ENCODE data around the gene PMFBP1. TPM values are rescaled to one million over a fixed set of nuclear protein-coding genes. Genes with fewer than 3 reads are reported as not detected.
A peak's percentile ranks its signal among the peaks of the same experiment; 100 is the strongest.

PMFBP1 gene
- total and polyA plus RNA-seq, 2 of the 4 experiments (the other 2 are of a cell fraction) = under 0.01 TPM; not detected in 1

DNA sequence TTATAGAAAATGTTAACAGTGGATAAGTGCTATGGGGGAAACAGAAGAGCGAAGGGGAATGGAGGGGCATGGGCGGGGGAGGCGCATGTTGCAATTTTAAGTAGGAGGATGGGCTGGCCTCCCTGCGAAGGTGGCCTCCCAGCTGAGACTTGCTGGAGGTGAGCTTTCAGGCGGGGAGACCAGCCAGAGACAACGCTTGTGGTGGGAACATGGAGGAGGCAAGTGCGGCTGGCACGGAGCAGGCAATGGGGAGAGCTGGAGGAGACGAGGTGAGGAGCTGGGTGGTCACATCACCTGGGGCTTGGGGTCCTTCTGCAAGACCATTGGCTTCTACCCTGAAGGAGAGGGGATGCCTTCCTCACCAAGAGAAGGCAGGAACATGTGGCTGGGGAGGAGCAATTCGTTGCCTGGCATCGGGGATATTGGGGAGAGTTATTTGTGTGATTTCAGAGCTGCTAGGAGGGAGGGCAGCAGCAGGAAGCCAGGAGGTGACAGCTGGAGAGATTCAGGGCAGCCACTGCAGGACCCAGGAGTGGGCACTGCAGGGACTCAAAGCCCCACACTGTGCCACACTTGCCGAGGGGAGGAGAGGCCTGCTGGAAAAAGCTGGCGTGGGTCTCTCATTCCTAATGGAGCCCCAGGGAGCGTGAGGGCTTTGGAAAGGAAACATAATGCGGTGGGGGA, 34.4 kb downstream of the PMFBP1 start:
- Histone ChIP-seq H3K27ac (ENCODE audit: insufficient read depth, low read length) (no peak overlapping the region), H2AFZ (replicated peaks; ENCODE audit: low read length, poor library complexity) (peak overlapping the region; percentile 33), H4K8ac (ENCODE audit: low read depth in 2 of 2, low read length in 2 of 2) (no peak overlapping the region), H3K18ac (ENCODE audit: low read depth, low read length) (no peak overlapping the region), H3K4me2 (ENCODE audit: low read depth, low read length) (no peak overlapping the region), H4K20me1 (ENCODE audit: insufficient read depth, low read length) (no peaks in the 10 kb centered on the region), H3K27me3 (ENCODE audit: control insufficient read depth, insufficient read depth, low read length) (no peaks in the 10 kb centered on the region; the same call in 1 of the 2 replicates), H3K23ac (ENCODE audit: low read depth, low read length) (no peak overlapping the region), H2BK5ac (ENCODE audit: low read depth, low read length, poor library complexity, severe bottlenecking) (no peak overlapping the region), H3K4me3 (ENCODE audit: insufficient read depth, low read depth, low read length) (no peak overlapping the region), H3K56ac (ENCODE audit: extremely low read depth, insufficient read depth, low read length) (no peak overlapping the region), H3K14ac (replicated peaks; ENCODE audit: low read depth, low read length) (no peak overlapping the region), H3K9me1 (ENCODE audit: insufficient read depth, low read length) (no peaks in the 10 kb centered on the region), H2BK15ac (ENCODE audit: low read depth, low read length) (no peak overlapping the region), H3K9me3 (ENCODE audit: control insufficient read depth, insufficient read depth, low read length) (no peaks in the 10 kb centered on the region), H4K5ac (ENCODE audit: low read depth, low read length) (no peak overlapping the region), H3K36me3 (ENCODE audit: control insufficient read depth, insufficient read depth, low read length) (no peaks in the 10 kb centered on the region), H2BK120ac (ENCODE audit: low read depth, low read length) (no peak overlapping the region), H3K79me1 (ENCODE audit: low read depth in 1 of 2, low read length in 2 of 2) (no peaks in the 10 kb centered on the region), H3K4me1 (ENCODE audit: control insufficient read depth, insufficient read depth, low read length) (no peaks in the 10 kb centered on the region), H2AK5ac (ENCODE audit: low read depth, low read length) (no peak overlapping the region), H3K9ac (ENCODE audit: low read depth, low read length) (no peak overlapping the region), H3K4ac (ENCODE audit: low read depth, low read length) (no peak overlapping the region), H2BK20ac (ENCODE audit: low read depth, low read length) (no peak overlapping the region), H2AK9ac (replicated peaks; ENCODE audit: low read depth, low read length, poor library complexity) (no peak overlapping the region), H4K91ac (ENCODE audit: insufficient read depth, low read depth, low read length) (no peak overlapping the region)
- TF ChIP-seq CEBPB (IDR thresholded peaks at IDR 0.05; ENCODE audit: low read depth, low read length) (no peak), RCOR1 (IDR thresholded peaks at IDR 0.05; ENCODE audit: insufficient replicate concordance, low read length) (no peak), SMC3 (IDR thresholded peaks at IDR 0.05; ENCODE audit: low read depth, low read length) (no peak), CHD1 (IDR thresholded peaks at IDR 0.05; ENCODE audit: low read depth, low read length) (no peak), BHLHE40 (IDR thresholded peaks at IDR 0.05; ENCODE audit: low read depth, low read length) (no peak), POLR2A (IDR thresholded peaks at IDR 0.05; ENCODE audit: low read depth, low read length) (no peak), MAZ (IDR thresholded peaks at IDR 0.05; ENCODE audit: borderline replicate concordance, low read depth, low read length) (no peak), RFX5 (IDR thresholded peaks at IDR 0.05; ENCODE audit: low read depth, low read length) (no peak), FOS (IDR thresholded peaks at IDR 0.05; ENCODE audit: low read depth, low read length) (no peak), MAFK (IDR thresholded peaks at IDR 0.05; ENCODE audit: low read depth, low read length) (no peak), RAD21 (IDR thresholded peaks at IDR 0.05; ENCODE audit: low read length) (no peak)
- TF ChIP-seq, protein P1, sequence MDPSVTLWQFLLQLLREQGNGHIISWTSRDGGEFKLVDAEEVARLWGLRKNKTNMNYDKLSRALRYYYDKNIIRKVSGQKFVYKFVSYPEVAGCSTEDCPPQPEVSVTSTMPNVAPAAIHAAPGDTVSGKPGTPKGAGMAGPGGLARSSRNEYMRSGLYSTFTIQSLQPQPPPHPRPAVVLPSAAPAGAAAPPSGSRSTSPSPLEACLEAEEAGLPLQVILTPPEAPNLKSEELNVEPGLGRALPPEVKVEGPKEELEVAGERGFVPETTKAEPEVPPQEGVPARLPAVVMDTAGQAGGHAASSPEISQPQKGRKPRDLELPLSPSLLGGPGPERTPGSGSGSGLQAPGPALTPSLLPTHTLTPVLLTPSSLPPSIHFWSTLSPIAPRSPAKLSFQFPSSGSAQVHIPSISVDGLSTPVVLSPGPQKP (IDR thresholded peaks at IDR 0.05; ENCODE audit: borderline replicate concordance, low read depth, low read length) = no peak
- TF ChIP-seq, protein P2, sequence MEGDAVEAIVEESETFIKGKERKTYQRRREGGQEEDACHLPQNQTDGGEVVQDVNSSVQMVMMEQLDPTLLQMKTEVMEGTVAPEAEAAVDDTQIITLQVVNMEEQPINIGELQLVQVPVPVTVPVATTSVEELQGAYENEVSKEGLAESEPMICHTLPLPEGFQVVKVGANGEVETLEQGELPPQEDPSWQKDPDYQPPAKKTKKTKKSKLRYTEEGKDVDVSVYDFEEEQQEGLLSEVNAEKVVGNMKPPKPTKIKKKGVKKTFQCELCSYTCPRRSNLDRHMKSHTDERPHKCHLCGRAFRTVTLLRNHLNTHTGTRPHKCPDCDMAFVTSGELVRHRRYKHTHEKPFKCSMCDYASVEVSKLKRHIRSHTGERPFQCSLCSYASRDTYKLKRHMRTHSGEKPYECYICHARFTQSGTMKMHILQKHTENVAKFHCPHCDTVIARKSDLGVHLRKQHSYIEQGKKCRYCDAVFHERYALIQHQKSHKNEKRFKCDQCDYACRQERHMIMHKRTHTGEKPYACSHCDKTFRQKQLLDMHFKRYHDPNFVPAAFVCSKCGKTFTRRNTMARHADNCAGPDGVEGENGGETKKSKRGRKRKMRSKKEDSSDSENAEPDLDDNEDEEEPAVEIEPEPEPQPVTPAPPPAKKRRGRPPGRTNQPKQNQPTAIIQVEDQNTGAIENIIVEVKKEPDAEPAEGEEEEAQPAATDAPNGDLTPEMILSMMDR (conservative IDR thresholded peaks at IDR 0.05; ENCODE audit: low read depth, low read length) = no peak
- WGBS, 2 experiments (ENCODE audit: extremely low coverage in 2 of 2, insufficient read length in 1 of 2) = 64% methylated on average over 7 of the region's 15 CpGs; no CpG with 5 or more reads in 1 of the 2 experiments
- in situ Hi-C loops (cut with MboI; ENCODE audit: low sequenced_read_pairs) = no loop called here
- no TSS peak for BruUV-seq (replicated peaks)
- no peak for ATAC-seq (ENCODE audit: low read depth)
- CTCF ChIA-PET = no interaction called here
- dilution Hi-C loops (cut with HindIII; ENCODE audit: low sequenced_read_pairs, unreplicated experiment) = no loop called here
- intact Hi-C loops (cut with micrococcal nuclease) = no loop called here
- no peak for DNase-seq
- POLR2A ChIA-PET (ENCODE audit: unreplicated experiment) = no interaction called here

Measured in IMR-90 (cell line).